Prostate gland (tissue), 2 donors: ENCODE measurements around the gene MCC. TPM values are rescaled to one million over a fixed set of nuclear protein-coding genes. Genes with fewer than 3 reads are reported as not detected.

Experiments used
- DNase-seq: peaks from one replicate; pipeline ENCODE4 v3.0.0-alpha.2; 2019; ENCODE audit warnings: low spot score
- H3K27ac ChIP-seq, 2 donors: fragments of 200-600 bp; sonication (generic); 2 replicates each; pipeline ENCODE4 v1.5.1; 2017 to 2019
- H3K27me3 ChIP-seq: fragments of 200-600 bp; sonication (generic); replicated peaks from 2 replicates; pipeline ENCODE4 v1.5.1; 2019; ENCODE audit not compliant: insufficient read depth
- H3K36me3 ChIP-seq, 2 donors: fragments of 200-600 bp; sonication (generic); 1 replicate in 1 of 2; 2 replicates in 1 of 2; pipeline versions ENCODE4 v1.5.1 to v1.8.1; 2017 to 2019
- H3K4me1 ChIP-seq: fragments of 200-600 bp; sonication (generic); replicated peaks from 2 replicates; pipeline ENCODE4 v1.5.1; 2019
- H3K4me3 ChIP-seq, 2 donors: fragments of 200-600 bp; sonication (generic); 2 replicates each; pipeline ENCODE4 v1.5.1; 2017 to 2019
- H3K9me3 ChIP-seq: fragments of 200-600 bp; sonication (generic); 2 replicates; pipeline ENCODE4 v1.5.1; 2017
- CTCF ChIP-seq, 4 experiments: fragments of 200-600 bp in 2 of 4; fragments of 450-650 bp in 2 of 4; sonication (generic) in 2 of 4; IDR thresholded peaks; 1 replicate in 3 of 4; 2 replicates in 1 of 4; pipeline ENCODE4 v1.5.1; 2016 to 2019; ENCODE audit warnings: antibody characterized with exemption in 4 of 4, mild to moderate bottlenecking in 2 of 4, moderate library complexity in 2 of 4
- POLR2A ChIP-seq: fragments of 450-650 bp; IDR thresholded peaks from one replicate; pipeline ENCODE4 v1.6.1; 2016; ENCODE audit warnings: antibody characterized with exemption, mild to moderate bottlenecking
- POLR2AphosphoS5 ChIP-seq: sonication (generic); formaldehyde crosslinking; IDR thresholded peaks from one replicate; pipeline ENCODE4 v1.6.1; 2017; ENCODE audit warnings: antibody characterized with exemption
- WGBS: methylation state at CpG from one replicate; pipeline ENCODE4 v1.1.5; 2018; 5-methylcytosine and 5-hydroxymethylcytosine counted together
- intact Hi-C: fragments of 100-400 bp; cut with DNase I; formaldehyde crosslinking; loops from one replicate; pipeline ENCODE4 v1.14.2; 2022
- total RNA-seq, 2 donors: library from RNA; depleted of rRNA; stranded (reverse); fragments of >200 nt; gene quantifications; one replicate each; pipeline ENCODE4 v1.1.0, GENCODE V29; 2016

The MCC gene
- total RNA-seq, 2 donors from 2014 or later, result 41.5 to 54.1 TPM

- intact Hi-C loops, result no loop called here
- no peaks in the 10 kb centered on the region for H3K27me3 ChIP-seq
- H3K4me3 ChIP-seq, result no peak overlapping the region
- no peaks in the 10 kb centered on the region for H3K9me3 ChIP-seq
- DNase-seq, result no peak
- TF ChIP-seq CTCF (IDR thresholded peaks at IDR 0.05) (no peak), POLR2A (no peak), POLR2AphosphoS5 (no peak)
- WGBS, result 95% methylated on average over 5 of the region's 5 CpGs
- H3K4me1 ChIP-seq, result no peaks in the 10 kb centered on the region
- H3K27ac ChIP-seq, result no peak overlapping the region
- H3K36me3 ChIP-seq, result no peaks in the 10 kb centered on the region
Measured at GRCh38 chr5:113190347-113190746, 297.9 kb downstream of the MCC start.

DNA sequence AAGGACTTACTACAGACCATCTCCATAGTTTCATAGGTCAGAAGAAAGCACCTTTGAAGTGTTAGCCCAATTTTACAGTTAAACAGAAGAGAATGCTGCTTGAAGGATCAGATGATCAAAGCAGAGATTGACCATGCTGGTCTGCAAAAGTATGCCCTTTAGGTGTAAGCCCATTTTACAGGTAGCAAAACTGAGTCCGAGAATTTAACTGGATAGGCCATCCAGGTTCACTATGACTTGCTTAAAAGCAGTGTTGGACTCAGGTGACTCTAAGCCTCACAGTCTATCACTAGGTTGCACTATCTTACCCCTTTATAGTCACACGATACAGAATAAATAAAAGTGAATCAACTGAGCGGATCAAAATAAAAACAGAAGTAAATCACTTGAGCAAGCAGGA is 299.0 kb downstream of the MCC start:
- Histone ChIP-seq H3K9me3 (no peaks in the 10 kb centered on the region), H3K27me3 (no peaks in the 10 kb centered on the region), H3K27ac (no peak overlapping the region), H3K4me3 (no peak overlapping the region), H3K4me1 (no peaks in the 10 kb centered on the region), H3K36me3 (no peaks in the 10 kb centered on the region)
- DNase-seq, result no peak
- TF ChIP-seq CTCF (IDR thresholded peaks at IDR 0.05) (no peak), POLR2A (no peak), POLR2AphosphoS5 (no peak)
- intact Hi-C loops, result no loop called here
- WGBS, result 95% methylated on average over 3 of the region's 3 CpGs

DNA sequence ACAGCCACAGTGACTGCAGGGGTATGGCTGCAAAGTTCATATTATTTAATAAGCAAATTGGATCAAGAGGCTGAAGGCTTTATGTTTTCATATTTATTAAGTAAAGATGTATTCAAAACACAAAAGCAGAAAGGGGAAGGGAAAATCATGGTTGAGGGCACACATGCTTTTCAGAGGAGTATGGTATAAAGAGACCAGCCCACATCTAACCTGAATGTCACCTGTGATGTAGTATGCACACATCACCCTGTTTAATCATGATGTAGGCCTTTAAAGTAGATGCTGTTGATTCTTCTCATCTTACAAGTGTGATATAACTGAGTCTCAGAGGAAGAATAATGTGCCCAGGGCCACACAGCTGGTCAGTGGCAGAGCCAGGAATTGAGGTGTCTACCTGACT is 299.8 kb downstream of the MCC start:
- Histone ChIP-seq H3K27ac (no peak overlapping the region), H3K4me3 (no peak overlapping the region), H3K9me3 (no peaks in the 10 kb centered on the region), H3K4me1 (no peaks in the 10 kb centered on the region), H3K36me3 (no peaks in the 10 kb centered on the region), H3K27me3 (no peaks in the 10 kb centered on the region)
- DNase-seq, result no peak
- TF ChIP-seq POLR2A (no peak), CTCF (IDR thresholded peaks at IDR 0.05) (no peak), POLR2AphosphoS5 (no peak)
- intact Hi-C loops, result no loop called here

GRCh38 chr5:113187906-113188305 is 300.3 kb downstream of the MCC start:
- H3K9me3 ChIP-seq, result no peaks in the 10 kb centered on the region
- no peaks in the 10 kb centered on the region for H3K4me1 ChIP-seq
- H3K27ac ChIP-seq, result no peak overlapping the region
- intact Hi-C loops, result no loop called here
- no peaks in the 10 kb centered on the region for H3K27me3 ChIP-seq
- no peak for DNase-seq
- no peaks in the 10 kb centered on the region for H3K36me3 ChIP-seq
- H3K4me3 ChIP-seq, result no peak overlapping the region
- TF ChIP-seq POLR2A (no peak), CTCF (IDR thresholded peaks at IDR 0.05) (no peak), POLR2AphosphoS5 (no peak)
- 64% methylated on average over 3 of the region's 3 CpGs for WGBS

DNA sequence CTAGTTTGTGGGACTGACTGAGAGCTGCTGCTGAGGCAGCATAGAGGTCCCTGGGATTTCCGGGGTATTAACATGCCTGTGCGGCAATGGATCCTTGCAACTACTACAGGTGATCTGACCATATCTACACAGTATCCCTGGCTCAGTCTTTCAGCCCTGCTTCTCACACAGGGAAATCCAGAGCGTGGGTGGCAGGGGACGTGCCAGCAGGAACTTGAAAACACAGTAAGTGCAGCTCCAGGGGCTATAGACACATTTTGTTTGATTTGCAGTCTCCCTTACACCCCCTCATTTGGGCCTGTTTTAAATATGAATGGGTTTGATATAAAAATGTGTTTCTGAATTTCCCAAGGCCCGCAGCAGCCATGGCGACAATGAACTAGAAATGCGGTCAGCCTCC is 302.2 kb downstream of the MCC start:
- Histone ChIP-seq H3K36me3 (no peaks in the 10 kb centered on the region), H3K9me3 (no peaks in the 10 kb centered on the region), H3K27ac (no peak overlapping the region), H3K4me3 (no peak overlapping the region), H3K27me3 (no peaks in the 10 kb centered on the region), H3K4me1 (no peaks in the 10 kb centered on the region)
- WGBS, result 57% methylated on average over 7 of the region's 7 CpGs
- TF ChIP-seq CTCF (IDR thresholded peaks at IDR 0.05) (no peak), POLR2AphosphoS5 (no peak), POLR2A (no peak)
- intact Hi-C loops, result no loop called here
- DNase-seq, result no peak
